GM12892 (cell line): ENCODE results near the gene SDHA.

Experiments used
- POLR2A ChIP-seq: IDR thresholded peaks from 2 replicates; pipeline ENCODE4 v1.6.1; 2011; ENCODE audit warnings: low read depth, low read length, control low read depth
- TAF1 ChIP-seq: IDR thresholded peaks from 2 replicates; pipeline ENCODE4 v1.6.1; 2011; ENCODE audit warnings: low read depth, mild to moderate bottlenecking, control low read depth, low read length, borderline replicate concordance

GRCh38 chr5:186091-187041, 31.8 kb upstream of the SDHA start:
- TF ChIP-seq POLR2A: no peak
- no peak for TF ChIP-seq TAF1
